ENCODE measurements around the gene JUP. TPM values are rescaled to one million over a fixed set of nuclear protein-coding genes. Genes with fewer than 3 reads are reported as not detected.

Gene JUP
- total and polyA plus RNA-seq, 2 of the 13 experiments (the other 11 are each of a cell fraction or from before 2014, with no cell fraction given), result 12.1 to 20.6 TPM

- CTCF ChIA-PET (ENCODE audit: low intra/inter-chr PET ratio, low total read pairs), result interaction anchor here (1.3 kb wide), 2 partner anchors 14 to 36 kb away, joined by 3 to 4 read pairs; partner anchors contain the start of gene JUP
- peak overlapping the region; percentile 36 to 67 (median 38); a peak in 5 of 6 replicates for H3K4me3 ChIP-seq (replicated peaks in 1 of 3; ENCODE audit: insufficient read depth in 1 of 3, low read depth in 2 of 3, low read length in 3 of 3)
- BruUV-seq (replicated peaks), result no TSS peak
- TF ChIP-seq ZNF441 (CRISPR knock-in tag; IDR thresholded peaks at IDR 0.05; ENCODE audit: borderline replicate concordance) (no peak), POLR2G (IDR thresholded peaks at IDR 0.05; ENCODE audit: low read depth, low read length) (peak; percentile 66; the same call in 1 of the 2 replicates), FOSL2 (CRISPR knock-in tag; IDR thresholded peaks at IDR 0.05) (peak; percentile 87), ZNF101 (CRISPR knock-in tag; IDR thresholded peaks at IDR 0.05; ENCODE audit: borderline replicate concordance, low read depth) (no peak), ZNF546 (CRISPR knock-in tag; conservative IDR thresholded peaks at IDR 0.05) (peak; percentile 76; the same call in 1 of the 2 replicates), MAZ (IDR thresholded peaks at IDR 0.05; ENCODE audit: borderline replicate concordance, low read depth, low read length) (0 out of 2 replicates have a peak, but pooled peaks have one; percentile 9), MAZ (CRISPR knock-in tag; IDR thresholded peaks at IDR 0.05; ENCODE audit: low read depth) (0 out of 2 replicates have a peak, but pooled peaks have one; percentile 2), FIP1L1 (IDR thresholded peaks at IDR 0.05; ENCODE audit: borderline replicate concordance, insufficient read depth, low read depth, low read length) (0 out of 2 replicates have a peak, but pooled peaks have one; percentile 13), BRCA1 (CRISPR knock-in tag; IDR thresholded peaks at IDR 0.05) (no peak), HDAC6 (IDR thresholded peaks at IDR 0.05; ENCODE audit: low read depth, low read length) (no peak), NFE2 (CRISPR knock-in tag; IDR thresholded peaks at IDR 0.05) (0 out of 2 replicates have a peak, but pooled peaks have one; percentile 3), HNRNPH1 (optimal IDR thresholded peaks at IDR 0.05; ENCODE audit: low read depth, low read length) (peak; percentile 16), IKZF5 (CRISPR knock-in tag; IDR thresholded peaks at IDR 0.05) (0 out of 2 replicates have a peak, but pooled peaks have one; percentile 24), ZNF34 (CRISPR knock-in tag; IDR thresholded peaks at IDR 0.05; ENCODE audit: borderline replicate concordance) (0 out of 2 replicates have a peak, but pooled peaks have one; percentile 61), ZNF205 (CRISPR knock-in tag; IDR thresholded peaks at IDR 0.05) (no peak), MXI1 (IDR thresholded peaks at IDR 0.05; ENCODE audit: borderline replicate concordance, low read depth, low read length) (peak; percentile 40; the same call in 1 of the 3 replicates), DR1 (CRISPR knock-in tag; IDR thresholded peaks at IDR 0.05) (no peak), NKX3-1 (CRISPR knock-in tag; IDR thresholded peaks at IDR 0.05) (no peak), KLF9 (CRISPR knock-in tag; IDR thresholded peaks at IDR 0.05; ENCODE audit: low read depth) (no peak), MZF1 (CRISPR knock-in tag; IDR thresholded peaks at IDR 0.05; ENCODE audit: borderline replicate concordance) (no peak), ZMYM4 (CRISPR knock-in tag; IDR thresholded peaks at IDR 0.05) (no peak), ZNF781 (CRISPR knock-in tag; IDR thresholded peaks at IDR 0.05; ENCODE audit: borderline replicate concordance, not compliant biosample characterization) (peak; percentile 20), ARHGAP35 (CRISPR knock-in tag; IDR thresholded peaks at IDR 0.05; ENCODE audit: borderline replicate concordance) (peak; percentile 84; the same call in 1 of the 2 replicates), HMGA1 (CRISPR knock-in tag; conservative IDR thresholded peaks at IDR 0.05) (no peak)
- TF ChIP-seq, protein P1, sequence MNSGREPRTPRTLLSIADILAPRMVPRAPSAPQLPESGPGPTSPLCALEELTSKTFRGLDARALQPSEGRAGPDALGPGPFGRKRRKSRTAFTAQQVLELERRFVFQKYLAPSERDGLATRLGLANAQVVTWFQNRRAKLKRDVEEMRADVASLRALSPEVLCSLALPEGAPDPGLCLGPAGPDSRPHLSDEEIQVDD (CRISPR knock-in tag; IDR thresholded peaks at IDR 0.05; ENCODE audit: borderline replicate concordance), result no peak
Observed at GRCh38 chr17:41773190-41773588, 13.3 kb downstream of the JUP start.

More at GRCh38 chr17:41773190-41773588, 13.3 kb downstream of the JUP start:
- no peaks in the 10 kb centered on the region for H3K79me2 ChIP-seq (ENCODE audit: insufficient read depth, low read length)
- H4K20me1 ChIP-seq (ENCODE audit: insufficient read depth, low read length), result no peaks in the 10 kb centered on the region
- peak; percentile 75 for ATAC-seq
- POLR2A ChIA-PET, result interaction anchor here (0.8 to 3.2 kb wide), 19 partner anchors 9 to 193 kb away, joined by 3 to 62 read pairs (median 4); partner anchors contain the start of genes CNP, EIF1, FKBP10 and JUP
- DNase-seq (ENCODE audit: low spot score), result peak; percentile 79
- WGBS (ENCODE audit: low lambda C conversion rate), result 0% methylated on average over 8 of the region's 12 CpGs
- in situ Hi-C loops (cut with HindIII; ENCODE audit: extremely low pct_ligation_motif_present, low pct_unique_long_range_greater_than_20kb) (no loop called here), intact Hi-C loops (cut with micrococcal nuclease; ENCODE audit: unreplicated experiment) (loop anchor here (1.0 kb wide), 1 partner anchor 13 kb away; the partner anchor contains the start of gene JUP)
- no peaks in the 10 kb centered on the region for H3K9me3 ChIP-seq (ENCODE audit: low read length)
- peak overlapping the region; percentile 80 for H3K27ac ChIP-seq (ENCODE audit: extremely low read length, insufficient read depth, low read length)
- H3K9ac ChIP-seq (ENCODE audit: insufficient read depth, low read depth, low read length), result peak overlapping the region; percentile 60
- FAIRE-seq, result no peak
- H2AFZ ChIP-seq (ENCODE audit: low read length), result no peak overlapping the region
- peaks cover 55% of the 10 kb centered on the region for H3K4me1 ChIP-seq (ENCODE audit: insufficient read depth, low read length)
- peaks cover 8 to 30% of the 10 kb centered on the region in 2 experiments; a peak in 4 of 5 replicates for H3K36me3 ChIP-seq (replicated peaks in 1 of 2; ENCODE audit: control insufficient read depth in 1 of 2, insufficient read depth in 2 of 2, low read length in 2 of 2)
- no peaks in the 10 kb centered on the region for H3K27me3 ChIP-seq (ENCODE audit: control insufficient read depth in 1 of 2, insufficient read depth in 2 of 2, low read length in 2 of 2)
- peak overlapping the region; percentile 84 for H3K4me2 ChIP-seq (ENCODE audit: low read depth, low read length)
